Activated T-helper 2 cell treated with anti-CD3 and anti-CD28 coated beads, Interferon-gamma antibody, Interleukin-2, Interleukin-4, amounts not matched to agents 10 μg/mL and 5 μg/mL and 100 μg/mL, durations not matched to agents 14 hours and 24 hours and 36 hours (primary cell): Measurements from ENCODE around the gene KLHL22. TPM values are rescaled to one million over a fixed set of nuclear protein-coding genes. Genes with fewer than 3 reads are reported as not detected.

Experiments
- DNase-seq: peaks from one replicate; pipeline ENCODE4 v3.0.0; 2021; ENCODE audit warnings: low spot score
- H3K27ac Mint-ChIP-seq: one replicate; pipeline ENCODE4 v1.8.0; 2021; ENCODE audit warnings: mixed read lengths
- H3K27me3 Mint-ChIP-seq: one replicate; pipeline ENCODE4 v1.8.0; 2021; ENCODE audit warnings: low read depth, mixed read lengths
- H3K36me3 Mint-ChIP-seq: one replicate; pipeline ENCODE4 v1.8.0; 2021; ENCODE audit warnings: low read depth, mixed read lengths
- H3K4me1 Mint-ChIP-seq: one replicate; pipeline ENCODE4 v1.8.0; 2021; ENCODE audit warnings: low read depth, mixed read lengths
- H3K4me3 Mint-ChIP-seq: one replicate; pipeline ENCODE4 v1.8.0; 2021; ENCODE audit warnings: low read depth, mild to moderate bottlenecking, moderate library complexity, mixed read lengths
- H3K9me3 Mint-ChIP-seq: one replicate; pipeline ENCODE4 v1.8.0; 2021; ENCODE audit warnings: mixed read lengths
- intact Hi-C: fragments of 100-400 bp; cut with micrococcal nuclease; formaldehyde crosslinking; loops from one replicate; pipeline ENCODE4 v1.15.1; 2023
- total RNA-seq: library from RNA; stranded (reverse); gene quantifications from 2 replicates; pipeline ENCODE4 v1.2.3, GENCODE V29; 2022

KLHL22 gene
- total RNA-seq, 1 donor from 2014 or later, result 38.0 TPM

GRCh38 chr22:20531404-20532201 lies 36.0 kb upstream of the KLHL22 start:
- DNase-seq, result no peak
- H3K27me3 Mint-ChIP-seq, result no peaks in the 10 kb centered on the region
- H3K9me3 Mint-ChIP-seq, result no peaks in the 10 kb centered on the region
- no peak overlapping the region for H3K27ac Mint-ChIP-seq
- peaks cover 45% of the 10 kb centered on the region for H3K36me3 Mint-ChIP-seq
- H3K4me3 Mint-ChIP-seq, result no peak overlapping the region
- intact Hi-C loops, result no loop called here
- H3K4me1 Mint-ChIP-seq, result peaks cover 28% of the 10 kb centered on the region

GRCh38 chr22:20531154-20531403 lies 35.5 kb upstream of the KLHL22 start:
- intact Hi-C loops, result no loop called here
- Mint-ChIP-seq H3K27ac (no peak overlapping the region), H3K4me3 (no peak overlapping the region), H3K4me1 (peaks cover 33% of the 10 kb centered on the region), H3K9me3 (no peaks in the 10 kb centered on the region), H3K27me3 (no peaks in the 10 kb centered on the region), H3K36me3 (peaks cover 47% of the 10 kb centered on the region)
- no peak for DNase-seq

GRCh38 chr22:20530368-20531153 lies 35.0 kb upstream of the KLHL22 start:
- no peaks in the 10 kb centered on the region for H3K27me3 Mint-ChIP-seq
- H3K27ac Mint-ChIP-seq, result peak overlapping the region; percentile 40
- peaks cover 33% of the 10 kb centered on the region for H3K4me1 Mint-ChIP-seq
- no peak overlapping the region for H3K4me3 Mint-ChIP-seq
- DNase-seq, result no peak
- intact Hi-C loops, result no loop called here
- H3K9me3 Mint-ChIP-seq, result no peaks in the 10 kb centered on the region
- H3K36me3 Mint-ChIP-seq, result peaks cover 47% of the 10 kb centered on the region

- H3K36me3 Mint-ChIP-seq, result peaks cover 45% of the 10 kb centered on the region
- H3K27me3 Mint-ChIP-seq, result no peaks in the 10 kb centered on the region
- intact Hi-C loops, result no loop called here
- H3K27ac Mint-ChIP-seq, result no peak overlapping the region
- no peak for DNase-seq
- peaks cover 37% of the 10 kb centered on the region for H3K4me1 Mint-ChIP-seq
- H3K4me3 Mint-ChIP-seq, result no peak overlapping the region
- no peaks in the 10 kb centered on the region for H3K9me3 Mint-ChIP-seq
These were observed 32.9 kb upstream of the KLHL22 start for GRCh38 chr22:20528405-20528978.

GRCh38 chr22:20526628-20527355 lies 31.2 kb upstream of the KLHL22 start:
- Mint-ChIP-seq H3K27me3 (no peaks in the 10 kb centered on the region), H3K27ac (peak overlapping the region; percentile 60), H3K9me3 (no peaks in the 10 kb centered on the region), H3K4me3 (no peak overlapping the region), H3K36me3 (peaks cover 55% of the 10 kb centered on the region), H3K4me1 (peaks cover 44% of the 10 kb centered on the region)
- no peak for DNase-seq
- intact Hi-C loops, result no loop called here

GRCh38 chr22:20526305-20526627 lies 30.7 kb upstream of the KLHL22 start:
- H3K4me1 Mint-ChIP-seq, result peaks cover 40% of the 10 kb centered on the region
- peaks cover 55% of the 10 kb centered on the region for H3K36me3 Mint-ChIP-seq
- no peak for DNase-seq

GRCh38 chr22:20525048-20525447 lies 29.5 kb upstream of the KLHL22 start:
- no peak overlapping the region for H3K27ac Mint-ChIP-seq
- peaks cover 46% of the 10 kb centered on the region for H3K4me1 Mint-ChIP-seq
- DNase-seq, result no peak
- peaks cover 58% of the 10 kb centered on the region for H3K36me3 Mint-ChIP-seq
- intact Hi-C loops, result no loop called here
- H3K27me3 Mint-ChIP-seq, result no peaks in the 10 kb centered on the region
- H3K4me3 Mint-ChIP-seq, result no peak overlapping the region
- H3K9me3 Mint-ChIP-seq, result no peaks in the 10 kb centered on the region

More at GRCh38 chr22:20526305-20526627, 30.7 kb upstream of the KLHL22 start:
- no peak overlapping the region for H3K4me3 Mint-ChIP-seq
- intact Hi-C loops, result no loop called here
- H3K27ac Mint-ChIP-seq, result no peak overlapping the region
- no peaks in the 10 kb centered on the region for H3K9me3 Mint-ChIP-seq
- no peaks in the 10 kb centered on the region for H3K27me3 Mint-ChIP-seq

GRCh38 chr22:20524004-20524481 lies 28.4 kb upstream of the KLHL22 start:
- Mint-ChIP-seq H3K4me3 (no peak overlapping the region), H3K27ac (peak overlapping the region; percentile 77), H3K4me1 (peaks cover 51% of the 10 kb centered on the region), H3K27me3 (no peaks in the 10 kb centered on the region), H3K36me3 (peaks cover 65% of the 10 kb centered on the region), H3K9me3 (no peaks in the 10 kb centered on the region)
- DNase-seq, result no peak
- intact Hi-C loops, result no loop called here

- Mint-ChIP-seq H3K9me3 (no peaks in the 10 kb centered on the region), H3K4me3 (peak overlapping the region; percentile 24), H3K4me1 (peaks cover 54% of the 10 kb centered on the region), H3K27me3 (no peaks in the 10 kb centered on the region), H3K27ac (peak overlapping the region; percentile 77), H3K36me3 (peaks cover 65% of the 10 kb centered on the region)
- no peak for DNase-seq
- intact Hi-C loops, result loop anchor here (2.0 kb wide), 1 partner anchor 27 kb away; no protein-coding TSS in a partner anchor
These were observed 27.7 kb upstream of the KLHL22 start for GRCh38 chr22:20523086-20523983.

- Mint-ChIP-seq H3K36me3 (peaks cover 62% of the 10 kb centered on the region), H3K4me1 (peaks cover 59% of the 10 kb centered on the region), H3K27me3 (no peaks in the 10 kb centered on the region), H3K4me3 (no peak overlapping the region), H3K9me3 (no peaks in the 10 kb centered on the region), H3K27ac (peak overlapping the region; percentile 50)
- intact Hi-C loops, result loop anchor here (2.0 kb wide), 1 partner anchor 28 kb away; no protein-coding TSS in a partner anchor
- DNase-seq, result no peak
These were observed 26.8 kb upstream of the KLHL22 start for GRCh38 chr22:20522134-20523004.

- no peak for DNase-seq
- intact Hi-C loops, result loop anchor here (1.0 kb wide), 1 partner anchor 11 kb away; no protein-coding TSS in a partner anchor
These were observed 24.5 kb upstream of the KLHL22 start for GRCh38 chr22:20520093-20520511.

More at GRCh38 chr22:20520093-20520511, 24.5 kb upstream of the KLHL22 start:
- Mint-ChIP-seq H3K27ac (peak overlapping the region; percentile 29), H3K4me3 (no peak overlapping the region), H3K36me3 (peaks cover 60% of the 10 kb centered on the region), H3K4me1 (peaks cover 58% of the 10 kb centered on the region), H3K9me3 (no peaks in the 10 kb centered on the region), H3K27me3 (no peaks in the 10 kb centered on the region)
